Vagina (tissue), 2 donors: ENCODE measurements around the gene TMEM121B.

ENCODE experiments used
- POLR2A ChIP-seq, 2 donors: fragments of 450-650 bp; IDR thresholded peaks; one replicate each; pipeline ENCODE4 v1.6.1; 2017; ENCODE audit warnings: antibody characterized with exemption in 2 of 2, mild to moderate bottlenecking in 2 of 2, moderate library complexity in 2 of 2
- POLR2AphosphoS5 ChIP-seq, 2 donors: sonication (generic); formaldehyde crosslinking; IDR thresholded peaks; one replicate each; pipeline ENCODE4 v1.9.0; 2017; ENCODE audit warnings: antibody characterized with exemption in 2 of 2, mild to moderate bottlenecking in 2 of 2, low read depth in 1 of 2; ENCODE audit not compliant: insufficient read depth in 1 of 2
- TF ChIP-seq, protein P1 (sequence below), 3 experiments: fragments of 450-650 bp in 2 of 3; fragments of 200-600 bp in 1 of 3; sonication (generic) in 1 of 3; IDR thresholded peaks; one replicate each; pipeline ENCODE4 v1.5.1; 2017 to 2019; ENCODE audit warnings: antibody characterized with exemption in 3 of 3, mild to moderate bottlenecking in 2 of 3, moderate library complexity in 2 of 3

DNA sequence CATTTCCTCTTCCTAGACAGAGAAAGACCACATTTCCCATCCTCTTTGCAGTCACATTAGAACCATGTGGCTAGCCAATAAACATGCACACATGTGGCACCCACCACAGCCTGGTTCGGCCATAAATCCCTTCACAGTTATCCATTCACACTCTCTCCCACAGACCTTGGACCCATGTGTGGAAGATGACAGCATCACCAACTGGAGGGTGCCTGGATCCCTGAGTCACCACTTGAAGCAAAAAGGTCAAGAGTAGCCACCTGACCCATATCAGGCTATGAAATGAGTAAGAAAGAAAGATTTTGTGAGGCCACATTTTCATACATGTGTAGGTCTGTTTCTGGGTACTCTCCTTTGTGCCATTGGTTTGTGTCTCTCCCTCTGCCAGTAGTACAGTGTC is 9.0 kb upstream of the TMEM121B start:
- TF ChIP-seq, protein P1, sequence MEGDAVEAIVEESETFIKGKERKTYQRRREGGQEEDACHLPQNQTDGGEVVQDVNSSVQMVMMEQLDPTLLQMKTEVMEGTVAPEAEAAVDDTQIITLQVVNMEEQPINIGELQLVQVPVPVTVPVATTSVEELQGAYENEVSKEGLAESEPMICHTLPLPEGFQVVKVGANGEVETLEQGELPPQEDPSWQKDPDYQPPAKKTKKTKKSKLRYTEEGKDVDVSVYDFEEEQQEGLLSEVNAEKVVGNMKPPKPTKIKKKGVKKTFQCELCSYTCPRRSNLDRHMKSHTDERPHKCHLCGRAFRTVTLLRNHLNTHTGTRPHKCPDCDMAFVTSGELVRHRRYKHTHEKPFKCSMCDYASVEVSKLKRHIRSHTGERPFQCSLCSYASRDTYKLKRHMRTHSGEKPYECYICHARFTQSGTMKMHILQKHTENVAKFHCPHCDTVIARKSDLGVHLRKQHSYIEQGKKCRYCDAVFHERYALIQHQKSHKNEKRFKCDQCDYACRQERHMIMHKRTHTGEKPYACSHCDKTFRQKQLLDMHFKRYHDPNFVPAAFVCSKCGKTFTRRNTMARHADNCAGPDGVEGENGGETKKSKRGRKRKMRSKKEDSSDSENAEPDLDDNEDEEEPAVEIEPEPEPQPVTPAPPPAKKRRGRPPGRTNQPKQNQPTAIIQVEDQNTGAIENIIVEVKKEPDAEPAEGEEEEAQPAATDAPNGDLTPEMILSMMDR (IDR thresholded peaks at IDR 0.05), result no peak
- no peak for TF ChIP-seq POLR2A (IDR thresholded peaks at IDR 0.05)
- TF ChIP-seq POLR2AphosphoS5 (IDR thresholded peaks at IDR 0.05; ENCODE audit: insufficient read depth in 1 of 2, low read depth in 1 of 2), result no peak
